Naive thymus-derived CD4-positive, alpha-beta T cell (primary cell): Measurements from ENCODE around the gene SMR3B. TPM values are rescaled to one million over a fixed set of nuclear protein-coding genes. Genes with fewer than 3 reads are reported as not detected.

Experiments
- ATAC-seq: fragments of 150-1000 bp; cut with Tn5 transposase; 2 replicates; pipeline ENCODE4 v1.10.0; 2021; ENCODE audit warnings: mild to moderate bottlenecking, moderate library complexity
- CTCF ChIA-PET: fragments of 350-600 bp; sonication (Branson Sonifier 250); formaldehyde crosslinking; loops from one replicate; lab custom pipeline; 2021; ENCODE audit warnings: antibody characterized with exemption; lab: Charles Lee
- POLR2A ChIA-PET: fragments of 350-600 bp; sonication (Branson Sonifier 250); formaldehyde crosslinking; loops from one replicate; lab custom pipeline; 2021; ENCODE audit warnings: antibody characterized with exemption, inconsistent platforms; lab: Charles Lee
- DNase-seq, 9 donors: peaks; one replicate each; pipeline versions ENCODE4 v3.0.0 to v3.0.0-alpha.2; 2020 to 2022; ENCODE audit warnings: mixed read lengths in 1 of 9
- H3K27ac ChIP-seq: one replicate; pipeline ENCODE4 v1.7.0; 2013; ENCODE audit warnings: mild to moderate bottlenecking, low read depth, low read length, moderate library complexity
- H3K27me3 ChIP-seq, 2 donors: one replicate each; pipeline ENCODE4 v1.7.0; 2013; ENCODE audit warnings: low read length in 2 of 2, mild to moderate bottlenecking in 2 of 2, moderate library complexity in 2 of 2; ENCODE audit not compliant: control insufficient read depth in 2 of 2, insufficient read depth in 2 of 2
- H3K36me3 ChIP-seq, 3 experiments: 1 replicate in 2 of 3; 2 replicates in 1 of 3; pipeline ENCODE4 v1.7.0; 2013; ENCODE audit warnings: low read length in 3 of 3, mild to moderate bottlenecking in 3 of 3, moderate library complexity in 1 of 3; ENCODE audit not compliant: insufficient read depth in 3 of 3, control insufficient read depth in 2 of 3
- H3K4me1 ChIP-seq, 2 donors: one replicate each; pipeline ENCODE4 v1.7.0; 2013; ENCODE audit warnings: low read length in 2 of 2, mild to moderate bottlenecking in 2 of 2, moderate library complexity in 1 of 2; ENCODE audit not compliant: control insufficient read depth in 2 of 2, insufficient read depth in 2 of 2
- H3K4me3 ChIP-seq: 2 replicates; pipeline ENCODE4 v1.7.0; 2013; ENCODE audit warnings: mild to moderate bottlenecking, low read length
- H3K9me3 ChIP-seq, 3 experiments: 1 replicate in 2 of 3; 2 replicates in 1 of 3; pipeline ENCODE4 v1.7.0; 2013; ENCODE audit warnings: low read length in 3 of 3; ENCODE audit not compliant: control insufficient read depth in 2 of 3
- H3K27ac Mint-ChIP-seq, 9 donors: one replicate each; pipeline ENCODE4 v1.8.0; 2020 to 2022; ENCODE audit warnings: mixed read lengths in 9 of 9, mild to moderate bottlenecking in 8 of 9, moderate library complexity in 5 of 9, inconsistent platforms in 2 of 9
- H3K27me3 Mint-ChIP-seq, 5 donors: one replicate each; pipeline ENCODE4 v1.8.0; 2021 to 2022; ENCODE audit warnings: mixed read lengths in 5 of 5, mild to moderate bottlenecking in 1 of 5
- H3K36me3 Mint-ChIP-seq, 5 donors: one replicate each; pipeline ENCODE4 v1.8.0; 2020 to 2022; ENCODE audit warnings: mixed read lengths in 5 of 5, mild to moderate bottlenecking in 3 of 5, inconsistent platforms in 1 of 5
- H3K4me1 Mint-ChIP-seq, 7 donors: one replicate each; pipeline ENCODE4 v1.8.0; 2020 to 2022; ENCODE audit warnings: mixed read lengths in 7 of 7, mild to moderate bottlenecking in 3 of 7, inconsistent platforms in 1 of 7
- H3K4me3 Mint-ChIP-seq, 10 donors: one replicate each; pipeline ENCODE4 v1.8.0; 2020 to 2022; ENCODE audit warnings: mild to moderate bottlenecking in 10 of 10, mixed read lengths in 10 of 10, moderate library complexity in 6 of 10, inconsistent platforms in 2 of 10
- H3K9me3 Mint-ChIP-seq, 11 donors: one replicate each; pipeline ENCODE4 v1.8.0; 2020 to 2022; ENCODE audit warnings: mixed read lengths in 11 of 11, mild to moderate bottlenecking in 4 of 11, inconsistent platforms in 1 of 11, moderate library complexity in 1 of 11
- intact Hi-C, 2 donors: fragments of 100-400 bp; cut with micrococcal nuclease; formaldehyde crosslinking; loops; one replicate each; pipeline ENCODE4 v1.15.1; 2023
- polyA plus RNA-seq, 2 donors: library from polyadenylated mRNA; unstranded; fragments of 300-500 nt; fragmentation: Illumina TruSeq; gene quantifications; one replicate each; pipeline ENCODE4 v1.2.3, GENCODE V29; 2021
- total RNA-seq, 6 experiments: library from RNA in 5 of 6; stranded (reverse) in 5 of 6; gene quantifications; 1 replicate in 5 of 6; 2 replicates in 1 of 6; pipeline ENCODE4 v1.2.3 and lab custom pipeline; 2021 to 2026

Gene SMR3B
- total and polyA plus RNA-seq, 7 experiments from 2014 or later, result not detected

DNA sequence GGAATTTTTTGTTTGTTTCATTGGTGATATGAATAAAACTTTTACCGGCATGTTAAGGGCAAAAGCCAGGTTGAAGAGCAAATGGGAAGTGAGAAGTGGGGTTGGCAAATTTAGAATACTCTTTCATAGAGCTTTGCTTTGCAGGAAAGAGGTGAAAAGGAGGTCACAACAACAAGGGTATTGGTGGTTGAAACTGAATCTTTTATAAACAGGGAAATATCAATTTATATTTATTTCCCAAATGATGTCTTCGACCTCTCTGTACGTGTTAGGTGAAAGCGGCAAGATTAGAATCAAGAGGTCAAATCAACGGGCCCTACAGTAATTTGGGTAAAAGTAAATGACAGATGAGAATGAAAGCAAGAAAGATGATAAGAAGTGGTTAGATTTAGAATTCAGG lies 18.9 kb upstream of the SMR3B start:
- H3K4me3 Mint-ChIP-seq, result no peak overlapping the region

DNA sequence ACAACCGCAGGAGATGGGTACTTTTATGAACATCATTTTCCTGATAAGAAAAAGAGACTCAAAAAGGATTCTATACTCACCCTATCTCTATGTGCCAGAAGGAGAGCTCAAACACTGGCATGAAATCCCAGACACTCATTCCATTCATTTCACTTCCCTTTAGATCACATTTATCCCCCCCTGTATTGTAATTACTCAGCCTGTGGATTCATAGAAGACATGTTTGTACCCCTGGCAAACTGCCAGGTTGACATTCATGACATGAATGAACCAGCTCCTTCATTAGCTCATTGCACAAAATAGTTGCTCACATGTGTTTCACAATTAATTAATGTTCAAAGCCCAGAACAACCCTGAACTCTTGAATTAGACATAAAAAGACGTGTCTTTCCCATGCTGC lies 17.5 kb upstream of the SMR3B start:
- ChIA-PET POLR2A (no interaction called here), CTCF (no interaction called here)
- Mint-ChIP-seq H3K27ac (no peak overlapping the region), H3K36me3 (no peaks in the 10 kb centered on the region), H3K4me1 (no peaks in the 10 kb centered on the region), H3K27me3 (peaks cover 0 to 3% (median 0%) of the 10 kb centered on the region in 5 donors), H3K9me3 (peaks cover 0 to 3% (median 0%) of the 10 kb centered on the region in 11 donors), H3K4me3 (no peak overlapping the region)
- H3K36me3 ChIP-seq, result no peaks in the 10 kb centered on the region
- no peak overlapping the region for H3K4me3 ChIP-seq
- no peaks in the 10 kb centered on the region for H3K9me3 ChIP-seq
- H3K27me3 ChIP-seq, result no peaks in the 10 kb centered on the region
- intact Hi-C loops, result no loop called here
- H3K27ac ChIP-seq, result no peak overlapping the region
- H3K4me1 ChIP-seq, result no peaks in the 10 kb centered on the region
- no peak for DNase-seq
- no peak for ATAC-seq

More for the DNA sequence above, 18.9 kb upstream of the SMR3B start:
- no peaks in the 10 kb centered on the region for H3K36me3 ChIP-seq
- no peak overlapping the region for H3K4me3 ChIP-seq
- CTCF ChIA-PET, result no interaction called here
- H3K27ac ChIP-seq, result no peak overlapping the region
- no peaks in the 10 kb centered on the region for H3K9me3 ChIP-seq
- no peaks in the 10 kb centered on the region for H3K27me3 ChIP-seq
- ATAC-seq, result no peak
- peaks cover 0 to 3% (median 0%) of the 10 kb centered on the region in 11 donors for H3K9me3 Mint-ChIP-seq
- DNase-seq, result no peak
- H3K4me1 Mint-ChIP-seq, result no peaks in the 10 kb centered on the region
- peaks cover 0 to 3% (median 0%) of the 10 kb centered on the region in 5 donors for H3K27me3 Mint-ChIP-seq
- H3K36me3 Mint-ChIP-seq, result no peaks in the 10 kb centered on the region
- H3K27ac Mint-ChIP-seq, result no peak overlapping the region
- no peaks in the 10 kb centered on the region for H3K4me1 ChIP-seq
- POLR2A ChIA-PET, result no interaction called here
- intact Hi-C loops, result no loop called here

DNA sequence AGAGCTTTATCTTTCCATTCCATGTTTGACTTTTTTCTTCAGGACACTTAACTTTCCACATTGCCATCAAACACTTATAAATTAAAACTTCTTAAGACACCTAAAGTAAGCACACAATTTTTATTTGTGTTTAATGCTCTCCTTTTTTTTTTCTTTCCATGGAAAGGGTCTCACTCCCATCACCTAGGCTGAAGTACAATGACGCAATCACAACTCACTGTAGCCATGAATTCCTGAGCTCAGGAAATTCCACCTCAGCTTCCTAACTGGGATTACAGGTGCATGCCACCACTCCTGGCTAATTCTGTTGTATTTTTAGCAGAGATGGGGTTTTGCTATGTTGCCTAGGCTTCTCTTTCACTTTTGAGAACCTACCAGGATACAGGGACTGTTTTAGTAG lies 15.1 kb upstream of the SMR3B start:
- H3K27me3 ChIP-seq, result no peaks in the 10 kb centered on the region

DNA sequence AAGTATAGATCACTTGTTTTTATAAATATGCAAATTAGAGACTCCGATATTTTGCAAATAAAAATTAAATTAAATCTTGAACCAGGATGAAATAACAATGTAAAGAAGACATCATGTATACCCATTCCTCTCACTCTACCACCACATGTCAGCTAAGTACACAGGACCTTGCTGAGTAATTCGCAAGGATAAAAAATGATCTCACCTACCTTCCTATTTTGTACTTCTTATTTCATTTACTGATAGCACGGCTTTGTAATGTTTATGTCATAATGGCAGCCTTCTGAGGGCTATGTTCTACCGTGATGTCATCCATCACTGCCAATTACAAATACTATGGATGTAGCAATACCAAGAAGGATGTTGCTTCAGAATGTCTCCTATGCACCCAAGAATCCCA lies 10.9 kb upstream of the SMR3B start:
- Mint-ChIP-seq H3K27me3 (peaks cover 0 to 11% (median 0%) of the 10 kb centered on the region in 5 donors), H3K4me1 (no peaks in the 10 kb centered on the region), H3K9me3 (peaks cover 0 to 4% (median 0%) of the 10 kb centered on the region in 11 donors), H3K36me3 (no peaks in the 10 kb centered on the region), H3K4me3 (no peak overlapping the region), H3K27ac (no peak overlapping the region)
- POLR2A ChIA-PET, result no interaction called here
- no peak overlapping the region for H3K4me3 ChIP-seq
- no peak overlapping the region for H3K27ac ChIP-seq
- H3K9me3 ChIP-seq, result no peaks in the 10 kb centered on the region
- ATAC-seq (no peak), DNase-seq (no peak)
- H3K4me1 ChIP-seq, result no peaks in the 10 kb centered on the region
- CTCF ChIA-PET, result no interaction called here
- intact Hi-C loops, result no loop called here
- no peaks in the 10 kb centered on the region for H3K36me3 ChIP-seq
- no peaks in the 10 kb centered on the region for H3K27me3 ChIP-seq

More for the DNA sequence above, 15.1 kb upstream of the SMR3B start:
- intact Hi-C loops, result no loop called here
- no peak overlapping the region for H3K27ac Mint-ChIP-seq
- ChIA-PET CTCF (no interaction called here), POLR2A (no interaction called here)
- peaks cover 0 to 3% (median 0%) of the 10 kb centered on the region in 5 donors for H3K27me3 Mint-ChIP-seq
- DNase-seq (no peak), ATAC-seq (no peak)
- H3K27ac ChIP-seq, result no peak overlapping the region
- H3K9me3 ChIP-seq, result no peaks in the 10 kb centered on the region
- H3K4me3 ChIP-seq, result no peak overlapping the region
- no peaks in the 10 kb centered on the region for H3K4me1 Mint-ChIP-seq
- H3K4me3 Mint-ChIP-seq, result no peak overlapping the region
- H3K36me3 Mint-ChIP-seq, result no peaks in the 10 kb centered on the region
- H3K4me1 ChIP-seq, result no peaks in the 10 kb centered on the region
- H3K36me3 ChIP-seq, result no peaks in the 10 kb centered on the region
- peaks cover 0 to 3% (median 0%) of the 10 kb centered on the region in 11 donors for H3K9me3 Mint-ChIP-seq

DNA sequence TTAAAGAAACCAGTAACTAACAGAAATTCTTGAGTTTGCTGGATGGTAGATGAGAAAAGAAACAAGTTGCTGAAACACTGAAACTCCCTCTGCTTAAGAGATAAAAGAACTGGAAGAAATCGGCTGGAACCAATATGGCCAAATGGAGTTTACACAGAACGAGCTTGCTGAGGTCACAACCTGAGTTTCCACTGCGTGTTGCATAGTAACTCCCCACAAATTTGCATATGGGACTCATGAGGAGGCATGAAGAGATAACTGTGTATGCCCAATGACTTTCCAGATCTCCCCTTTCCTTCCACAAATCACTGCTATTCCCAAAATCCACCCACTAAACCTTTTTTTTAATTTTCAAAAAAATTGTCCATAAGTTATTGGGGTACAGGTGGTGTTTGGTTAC lies 10.2 kb upstream of the SMR3B start:
- Histone ChIP-seq H3K36me3 (no peaks in the 10 kb centered on the region), H3K4me3 (no peak overlapping the region), H3K27me3 (no peaks in the 10 kb centered on the region), H3K4me1 (no peaks in the 10 kb centered on the region), H3K9me3 (no peaks in the 10 kb centered on the region), H3K27ac (no peak overlapping the region)
- H3K9me3 Mint-ChIP-seq, result peaks cover 0 to 4% (median 0%) of the 10 kb centered on the region in 11 donors
- peaks cover 0 to 11% (median 0%) of the 10 kb centered on the region in 5 donors for H3K27me3 Mint-ChIP-seq
- intact Hi-C loops, result no loop called here
- no peaks in the 10 kb centered on the region for H3K36me3 Mint-ChIP-seq
- no peak overlapping the region for H3K4me3 Mint-ChIP-seq
- ATAC-seq (no peak), DNase-seq (no peak)
- H3K4me1 Mint-ChIP-seq, result no peaks in the 10 kb centered on the region
- CTCF ChIA-PET, result no interaction called here
- POLR2A ChIA-PET, result no interaction called here
- no peak overlapping the region for H3K27ac Mint-ChIP-seq

DNA sequence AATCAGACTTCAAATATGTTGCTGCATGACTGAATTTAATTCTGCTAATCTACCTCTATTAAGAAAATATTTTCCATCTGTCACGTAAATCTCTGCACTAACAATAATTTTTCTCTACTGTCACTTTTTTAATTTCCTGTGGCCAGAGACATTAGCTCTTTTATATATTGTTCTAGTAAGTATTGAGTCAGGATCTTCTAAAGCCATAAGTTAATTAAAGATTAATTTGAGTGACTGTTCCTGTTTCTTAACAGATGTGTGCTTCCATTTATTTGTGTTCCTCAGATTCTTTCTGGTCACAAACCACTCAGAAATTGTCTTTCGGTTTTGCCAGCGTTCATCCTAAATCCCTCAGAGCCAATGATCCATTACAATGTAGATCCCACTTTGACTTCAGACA lies 2.4 kb upstream of the SMR3B start:
- no peak for DNase-seq
- Histone ChIP-seq H3K36me3 (no peaks in the 10 kb centered on the region), H3K27me3 (no peaks in the 10 kb centered on the region)

DNA sequence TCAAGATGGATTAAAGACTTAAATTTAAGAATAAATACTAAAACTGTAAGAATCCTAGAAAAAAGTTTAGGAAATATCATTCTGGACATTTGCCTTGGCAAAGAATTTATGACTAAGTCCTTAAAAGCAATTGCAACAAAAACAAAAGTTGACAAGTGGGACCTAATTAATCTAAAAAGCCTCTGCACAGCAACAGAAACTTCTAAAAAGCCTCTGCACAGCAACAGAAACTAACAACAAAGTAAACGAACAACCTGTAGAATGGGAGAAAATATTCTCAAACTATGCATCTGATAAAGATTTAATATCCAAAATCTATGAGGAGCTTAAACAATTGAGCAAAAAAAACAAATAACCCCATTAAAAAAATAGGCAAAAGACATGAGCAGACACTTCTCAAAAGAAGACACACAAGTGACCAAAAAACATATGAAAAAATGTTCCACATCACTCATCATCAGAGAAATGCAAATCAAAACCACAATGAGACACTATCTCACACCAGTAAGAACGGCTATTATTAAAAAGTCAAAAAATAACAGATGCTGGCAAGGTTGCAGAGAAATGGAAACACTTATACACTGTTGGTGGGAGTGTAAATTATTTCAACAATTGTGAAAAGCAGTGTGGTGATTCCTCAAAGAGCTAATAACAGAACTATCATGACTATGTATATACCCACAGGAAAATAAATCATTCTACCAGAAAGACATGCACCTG lies 9.3 kb downstream of the SMR3B start:
- H3K27me3 ChIP-seq, result no peaks in the 10 kb centered on the region
- POLR2A ChIA-PET, result no interaction called here
- intact Hi-C loops, result no loop called here
- no peaks in the 10 kb centered on the region for H3K4me1 ChIP-seq
- no peaks in the 10 kb centered on the region for H3K36me3 ChIP-seq
- H3K4me1 Mint-ChIP-seq, result peaks cover 0 to 2% (median 0%) of the 10 kb centered on the region in 7 donors
- DNase-seq (no peak), ATAC-seq (no peak)
- no peak overlapping the region for H3K27ac Mint-ChIP-seq
- no peak overlapping the region for H3K4me3 Mint-ChIP-seq
- peaks cover 0 to 7% (median 0%) of the 10 kb centered on the region in 11 donors for H3K9me3 Mint-ChIP-seq
- H3K27me3 Mint-ChIP-seq, result peaks cover 0 to 5% (median 4%) of the 10 kb centered on the region in 5 donors
- H3K9me3 ChIP-seq, result no peaks in the 10 kb centered on the region
- H3K36me3 Mint-ChIP-seq, result no peaks in the 10 kb centered on the region
- H3K4me3 ChIP-seq, result no peak overlapping the region
- no peak overlapping the region for H3K27ac ChIP-seq
- CTCF ChIA-PET, result no interaction called here

More for the DNA sequence above, 2.4 kb upstream of the SMR3B start:
- Mint-ChIP-seq H3K4me1 (no peaks in the 10 kb centered on the region), H3K9me3 (peaks cover 0 to 2% (median 0%) of the 10 kb centered on the region in 11 donors), H3K4me3 (no peak overlapping the region), H3K27me3 (peaks cover 0 to 4% (median 0%) of the 10 kb centered on the region in 5 donors), H3K27ac (no peak overlapping the region), H3K36me3 (no peaks in the 10 kb centered on the region)
- Histone ChIP-seq H3K4me1 (no peaks in the 10 kb centered on the region), H3K27ac (no peak overlapping the region), H3K9me3 (no peaks in the 10 kb centered on the region), H3K4me3 (no peak overlapping the region)
- ChIA-PET POLR2A (no interaction called here), CTCF (no interaction called here)
- intact Hi-C loops, result no loop called here
- ATAC-seq, result no peak
